ENCODE data around the gene CDC5L.

DNA sequence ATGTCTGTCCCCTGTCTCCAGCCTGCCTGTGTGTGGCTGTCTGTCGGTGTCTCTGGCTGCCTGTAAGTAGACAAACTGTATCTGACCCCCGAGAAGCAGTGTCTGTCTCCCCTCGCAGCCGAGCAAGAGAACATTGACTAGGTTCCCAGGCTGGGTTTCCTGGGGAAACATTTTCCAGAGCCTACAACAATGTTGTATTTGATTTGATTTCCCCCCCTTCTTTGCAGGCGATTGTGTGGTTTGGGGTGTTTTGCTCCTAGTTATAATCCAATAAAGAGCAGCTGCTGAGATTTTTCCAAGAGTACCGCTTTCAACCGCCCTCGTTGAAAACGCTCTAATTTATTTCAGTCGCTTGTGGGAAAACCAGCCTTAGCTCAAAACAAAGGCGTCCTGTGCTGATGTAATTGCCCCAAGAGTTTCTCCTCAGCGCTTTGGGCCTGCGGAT lies 92.6 kb downstream of the CDC5L start:
- TF ChIP-seq CTCF (IDR thresholded peaks at IDR 0.05) (no peak), POLR2A (IDR thresholded peaks at IDR 0.05) (no peak)

Data from esophagus squamous epithelium (tissue), 4 donors.